ENCODE results near the gene GRID1.
"Not testable (repeated sequence)": the region's sequence is repeated elsewhere in the genome, so short reads cannot be mapped to it uniquely, and the experiment has no call there.

GRID1 gene

DNA sequence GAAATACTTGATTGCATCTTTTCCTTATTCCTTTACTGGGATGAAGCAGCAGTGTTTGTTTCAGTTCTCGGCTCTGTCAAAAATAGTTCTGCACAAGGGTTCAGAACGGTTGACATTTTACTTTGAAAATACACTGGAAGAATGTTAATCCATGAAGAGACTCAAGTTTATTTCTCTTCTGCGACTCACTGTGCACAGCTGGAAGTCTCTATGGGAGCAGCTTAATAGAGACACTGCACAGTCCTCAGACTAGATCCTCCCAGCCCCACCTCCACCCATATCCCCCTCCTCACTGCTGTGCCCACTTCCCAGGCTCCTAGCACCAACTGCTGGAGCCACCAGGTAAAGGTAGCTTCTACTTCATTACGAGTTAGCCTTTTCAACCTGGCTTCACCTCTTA is 517.8 kb downstream of the GRID1 start:
- H3K18ac ChIP-seq (ENCODE audit: low read depth in 1 of 2, low read length in 2 of 2) = no peak overlapping the region
- H3K9ac ChIP-seq (ENCODE audit: low read length) = no peak overlapping the region
- no peak overlapping the region for H3K4me2 ChIP-seq (ENCODE audit: low read length, poor library complexity, severe bottlenecking)
- no peak overlapping the region for H2AFZ ChIP-seq (ENCODE audit: low read depth, low read length)
- H3K14ac ChIP-seq (ENCODE audit: low read length in 2 of 2) = no peak overlapping the region
- no peak overlapping the region for H2BK15ac ChIP-seq (ENCODE audit: low read depth, poor library complexity, severe bottlenecking)
- no peak overlapping the region for H2AK5ac ChIP-seq (ENCODE audit: low read length, severe bottlenecking)
- H3K27me3 ChIP-seq (ENCODE audit: control insufficient read depth in 1 of 2, insufficient read depth in 1 of 2, low read length in 2 of 2) = no peaks in the 10 kb centered on the region
- H3K23ac ChIP-seq (ENCODE audit: low read length in 2 of 2) = no peak overlapping the region
- H2BK12ac ChIP-seq (ENCODE audit: low read length in 2 of 2) = no peak overlapping the region
- no peak overlapping the region for H4K91ac ChIP-seq (ENCODE audit: low read length)
- no peak for DNase-seq
- H3K27ac ChIP-seq (ENCODE audit: low read length, poor library complexity, severe bottlenecking) = no peak overlapping the region
- WGBS = 82% methylated on average over 4 of the region's 4 CpGs
- no peak overlapping the region for H2BK120ac ChIP-seq (ENCODE audit: low read depth, low read length)
- H3K4me1 ChIP-seq (ENCODE audit: control insufficient read depth, insufficient read depth, low read depth, low read length) = no peaks in the 10 kb centered on the region
- H3K4me3 ChIP-seq (ENCODE audit: insufficient read depth in 1 of 2, low read depth in 1 of 2, low read length in 2 of 2) = no peak overlapping the region
- no peak overlapping the region for H2BK5ac ChIP-seq (ENCODE audit: low read depth, low read length, poor library complexity, severe bottlenecking)
- no peaks in the 10 kb centered on the region for H3K79me1 ChIP-seq (replicated peaks; ENCODE audit: low read length, poor library complexity, severe bottlenecking)
- no peak overlapping the region for H3K4ac ChIP-seq (ENCODE audit: low read depth in 1 of 2, low read length in 2 of 2)
- H4K8ac ChIP-seq (ENCODE audit: low read length) = no peak overlapping the region
- no peaks in the 10 kb centered on the region for H3K36me3 ChIP-seq (ENCODE audit: control insufficient read depth in 1 of 2, insufficient read depth in 2 of 2, low read depth in 1 of 2, low read length in 2 of 2)
- H3K9me3 ChIP-seq (ENCODE audit: control insufficient read depth, low read length) = peaks cover 14% of the 10 kb centered on the region

DNA sequence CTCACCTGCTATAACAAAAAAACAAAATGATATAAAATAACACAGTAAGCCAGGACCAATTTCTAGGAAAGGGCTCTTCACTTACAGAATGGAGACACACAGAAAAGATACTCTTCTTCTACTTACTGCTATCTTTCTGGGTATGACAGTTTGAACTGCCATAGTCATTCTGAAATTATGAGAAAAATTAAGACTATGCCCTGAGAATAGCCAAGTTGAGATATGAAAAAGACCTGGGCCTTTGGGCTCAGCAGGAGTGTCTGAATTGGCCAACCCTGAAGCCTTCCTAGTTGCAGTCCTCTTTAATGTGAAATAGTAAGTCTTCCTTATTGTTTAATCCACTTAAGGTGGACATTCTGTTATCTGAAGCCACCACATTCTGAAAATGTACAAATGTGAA is 519.5 kb downstream of the GRID1 start:
- H2BK12ac ChIP-seq (ENCODE audit: low read length in 2 of 2) = no peak overlapping the region
- H3K27me3 ChIP-seq (ENCODE audit: control insufficient read depth in 1 of 2, insufficient read depth in 1 of 2, low read length in 2 of 2) = no peaks in the 10 kb centered on the region
- H3K14ac ChIP-seq (ENCODE audit: low read length in 2 of 2) = no peak overlapping the region

DNA sequence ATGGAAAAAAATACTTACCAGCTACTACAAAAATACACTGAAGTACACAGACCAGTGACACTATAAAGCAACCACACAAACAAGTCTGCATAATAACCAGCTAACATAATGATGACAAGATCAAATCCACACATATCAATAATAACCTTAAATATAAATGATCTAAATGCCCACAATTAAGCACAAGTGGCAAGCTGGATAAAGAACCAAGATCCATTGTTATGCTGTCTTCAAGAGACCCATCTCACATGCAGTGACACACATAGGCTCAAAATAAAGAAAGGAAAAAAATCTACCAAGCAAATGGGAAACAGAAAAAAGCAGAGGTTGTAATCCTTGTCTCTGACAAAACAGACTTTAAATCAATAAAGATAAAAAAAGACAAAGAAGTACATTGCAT is 527.9 kb downstream of the GRID1 start:
- not testable (repeated sequence) for H3K27ac ChIP-seq (ENCODE audit: low read length, poor library complexity, severe bottlenecking); H2BK12ac ChIP-seq (ENCODE audit: low read length in 2 of 2); H3K4me3 ChIP-seq (ENCODE audit: insufficient read depth in 1 of 2, low read depth in 1 of 2, low read length in 2 of 2); H3K79me1 ChIP-seq (replicated peaks; ENCODE audit: low read length, poor library complexity, severe bottlenecking); H3K4ac ChIP-seq (ENCODE audit: low read depth in 1 of 2, low read length in 2 of 2); H4K91ac ChIP-seq (ENCODE audit: low read length); H3K27me3 ChIP-seq (ENCODE audit: control insufficient read depth in 1 of 2, insufficient read depth in 1 of 2, low read length in 2 of 2); H4K8ac ChIP-seq (ENCODE audit: low read length); H2BK15ac ChIP-seq (ENCODE audit: low read depth, poor library complexity, severe bottlenecking); H3K14ac ChIP-seq (ENCODE audit: low read length in 2 of 2); H2BK5ac ChIP-seq (ENCODE audit: low read depth, low read length, poor library complexity, severe bottlenecking); H3K23ac ChIP-seq (ENCODE audit: low read length in 2 of 2); H2AFZ ChIP-seq (ENCODE audit: low read depth, low read length); H3K4me2 ChIP-seq (ENCODE audit: low read length, poor library complexity, severe bottlenecking); H3K18ac ChIP-seq (ENCODE audit: low read depth in 1 of 2, low read length in 2 of 2); DNase-seq; H3K9ac ChIP-seq (ENCODE audit: low read length); H2AK5ac ChIP-seq (ENCODE audit: low read length, severe bottlenecking); H3K36me3 ChIP-seq (ENCODE audit: control insufficient read depth in 1 of 2, insufficient read depth in 2 of 2, low read depth in 1 of 2, low read length in 2 of 2); H3K4me1 ChIP-seq (ENCODE audit: control insufficient read depth, insufficient read depth, low read depth, low read length); H2BK120ac ChIP-seq (ENCODE audit: low read depth, low read length)
- peaks cover 53% of the 10 kb centered on the region for H3K9me3 ChIP-seq (ENCODE audit: control insufficient read depth, low read length)

More for the DNA sequence above, 519.5 kb downstream of the GRID1 start:
- Histone ChIP-seq H2AK5ac (ENCODE audit: low read length, severe bottlenecking) (no peak overlapping the region), H3K4ac (ENCODE audit: low read depth in 1 of 2, low read length in 2 of 2) (no peak overlapping the region), H3K4me1 (ENCODE audit: control insufficient read depth, insufficient read depth, low read depth, low read length) (no peaks in the 10 kb centered on the region), H3K36me3 (ENCODE audit: control insufficient read depth in 1 of 2, insufficient read depth in 2 of 2, low read depth in 1 of 2, low read length in 2 of 2) (no peaks in the 10 kb centered on the region), H3K23ac (ENCODE audit: low read length in 2 of 2) (no peak overlapping the region), H2BK5ac (ENCODE audit: low read depth, low read length, poor library complexity, severe bottlenecking) (no peak overlapping the region), H4K91ac (ENCODE audit: low read length) (no peak overlapping the region), H2BK120ac (ENCODE audit: low read depth, low read length) (no peak overlapping the region), H3K4me3 (ENCODE audit: insufficient read depth in 1 of 2, low read depth in 1 of 2, low read length in 2 of 2) (no peak overlapping the region), H3K9ac (ENCODE audit: low read length) (no peak overlapping the region), H4K8ac (ENCODE audit: low read length) (no peak overlapping the region), H3K79me1 (replicated peaks; ENCODE audit: low read length, poor library complexity, severe bottlenecking) (no peaks in the 10 kb centered on the region), H2AFZ (ENCODE audit: low read depth, low read length) (no peak overlapping the region), H3K9me3 (ENCODE audit: control insufficient read depth, low read length) (peaks cover 14% of the 10 kb centered on the region), H3K18ac (ENCODE audit: low read depth in 1 of 2, low read length in 2 of 2) (no peak overlapping the region), H3K27ac (ENCODE audit: low read length, poor library complexity, severe bottlenecking) (no peak overlapping the region), H3K4me2 (ENCODE audit: low read length, poor library complexity, severe bottlenecking) (no peak overlapping the region), H2BK15ac (ENCODE audit: low read depth, poor library complexity, severe bottlenecking) (no peak overlapping the region)
- DNase-seq = no peak

DNA sequence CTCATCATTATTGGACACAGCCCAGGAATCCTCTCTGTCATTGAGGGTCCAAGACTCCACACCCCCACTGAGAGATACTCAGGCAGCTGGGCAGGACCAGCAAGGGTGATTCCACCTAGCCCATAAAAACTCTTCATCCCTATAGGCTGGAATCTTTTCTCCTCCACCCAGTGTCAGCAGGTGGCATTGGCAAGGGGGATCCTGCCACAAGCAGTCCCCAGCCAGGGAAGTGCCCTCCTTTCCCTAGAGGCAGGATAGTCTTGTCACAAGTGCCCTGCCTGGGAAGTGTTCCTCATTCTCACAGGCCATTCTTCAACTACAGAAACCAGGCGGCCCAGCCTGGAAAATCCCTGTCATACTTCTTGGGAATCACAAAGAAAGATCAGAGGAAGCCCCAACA is 533.6 kb downstream of the GRID1 start:
- Histone ChIP-seq H3K4me2 (ENCODE audit: low read length, poor library complexity, severe bottlenecking) (no peak overlapping the region), H4K8ac (ENCODE audit: low read length) (no peak overlapping the region), H3K4ac (ENCODE audit: low read depth in 1 of 2, low read length in 2 of 2) (no peak overlapping the region), H3K9me3 (ENCODE audit: control insufficient read depth, low read length) (peaks cover 53% of the 10 kb centered on the region), H3K18ac (ENCODE audit: low read depth in 1 of 2, low read length in 2 of 2) (no peak overlapping the region), H2BK5ac (ENCODE audit: low read depth, low read length, poor library complexity, severe bottlenecking) (no peak overlapping the region), H2BK120ac (ENCODE audit: low read depth, low read length) (no peak overlapping the region), H2BK15ac (ENCODE audit: low read depth, poor library complexity, severe bottlenecking) (no peak overlapping the region), H2AK5ac (ENCODE audit: low read length, severe bottlenecking) (no peak overlapping the region), H3K4me3 (ENCODE audit: insufficient read depth in 1 of 2, low read depth in 1 of 2, low read length in 2 of 2) (no peak overlapping the region), H3K27ac (ENCODE audit: low read length, poor library complexity, severe bottlenecking) (no peak overlapping the region), H3K27me3 (ENCODE audit: control insufficient read depth in 1 of 2, insufficient read depth in 1 of 2, low read length in 2 of 2) (no peaks in the 10 kb centered on the region), H3K14ac (ENCODE audit: low read length in 2 of 2) (no peak overlapping the region), H2BK12ac (ENCODE audit: low read length in 2 of 2) (no peak overlapping the region), H3K4me1 (ENCODE audit: control insufficient read depth, insufficient read depth, low read depth, low read length) (no peaks in the 10 kb centered on the region), H3K9ac (ENCODE audit: low read length) (no peak overlapping the region), H3K23ac (ENCODE audit: low read length in 2 of 2) (no peak overlapping the region), H4K91ac (ENCODE audit: low read length) (no peak overlapping the region), H3K36me3 (ENCODE audit: control insufficient read depth in 1 of 2, insufficient read depth in 2 of 2, low read depth in 1 of 2, low read length in 2 of 2) (no peaks in the 10 kb centered on the region), H3K79me1 (replicated peaks; ENCODE audit: low read length, poor library complexity, severe bottlenecking) (no peaks in the 10 kb centered on the region), H2AFZ (ENCODE audit: low read depth, low read length) (no peak overlapping the region)
- no peak for DNase-seq
- WGBS = 61% methylated on average over 1 of the region's 1 CpG

Measured in mesenchymal stem cell (in vitro differentiated cells and primary cell).